Heart right ventricle (tissue), 16 donors: ENCODE results near the gene FREM2. TPM values are rescaled to one million over a fixed set of nuclear protein-coding genes. Genes with fewer than 3 reads are reported as not detected.

ENCODE experiments used
- ATAC-seq, 8 donors: fragments of 200-7000 bp; cut with Tn5 transposase; one replicate each; pipeline ENCODE4 v1.9.1; 2020; ENCODE audit warnings: mild to moderate bottlenecking in 8 of 8, moderate library complexity in 8 of 8, moderate number of reproducible peaks in 1 of 8
- DNase-seq, 2 donors: peaks; one replicate each; pipeline ENCODE4 v3.0.0-alpha.2; 2020
- H3K27ac ChIP-seq, 10 donors: fragments of 200-600 bp; sonication (generic) in 2 of 10; one replicate each; pipeline versions ENCODE4 v1.5.0 to v1.8.0; 2020 to 2022; ENCODE audit warnings: mild to moderate bottlenecking in 3 of 10
- H3K27me3 ChIP-seq, 7 donors: fragments of 200-600 bp; one replicate each; pipeline ENCODE4 v1.8.0; 2021 to 2022; ENCODE audit warnings: mild to moderate bottlenecking in 2 of 7
- H3K36me3 ChIP-seq, 9 donors: fragments of 200-600 bp; sonication (generic) in 1 of 9; one replicate each; pipeline versions ENCODE4 v1.5.0 to v1.8.0; 2020 to 2022; ENCODE audit warnings: mild to moderate bottlenecking in 2 of 9
- H3K4me1 ChIP-seq, 9 donors: fragments of 200-600 bp; sonication (generic) in 1 of 9; one replicate each; pipeline versions ENCODE4 v1.5.0 to v1.8.0; 2020 to 2022; ENCODE audit warnings: mild to moderate bottlenecking in 4 of 9
- H3K4me3 ChIP-seq, 10 donors: fragments of 200-600 bp; sonication (generic) in 2 of 10; one replicate each; pipeline versions ENCODE4 v1.5.0 to v1.8.0; 2020 to 2022; ENCODE audit warnings: mild to moderate bottlenecking in 7 of 10, moderate library complexity in 2 of 10
- H3K9me3 ChIP-seq, 11 donors: fragments of 200-600 bp in 10 of 11; sonication (generic) in 2 of 11; one replicate each; pipeline versions ENCODE4 v1.5.0 to v1.8.0; 2013 to 2022; ENCODE audit warnings: mild to moderate bottlenecking in 2 of 11, control low read depth in 1 of 11, moderate library complexity in 1 of 11
- CTCF ChIP-seq, 9 donors: fragments of 200-600 bp; sonication (generic) in 2 of 9; IDR thresholded peaks; one replicate each; pipeline versions ENCODE4 v1.5.0 to v1.8.0; 2021 to 2022; ENCODE audit warnings: antibody characterized with exemption in 9 of 9, mild to moderate bottlenecking in 5 of 9, moderate library complexity in 1 of 9
- WGBS, 2 donors: extraction: QIAGEN DNeasy Blood & Tissue Kit; methylation state at CpG; one replicate each; pipeline ENCODE4 v1.1.7; 2013; ENCODE audit warnings: inconsistent platforms in 1 of 2; 5-methylcytosine and 5-hydroxymethylcytosine counted together
- intact Hi-C, 10 donors: fragments of 100-400 bp; cut with DNase I; formaldehyde crosslinking; loops; one replicate each; pipeline versions ENCODE4 v1.11.1 to v1.14.2; 2022
- polyA plus RNA-seq, 2 donors: library from polyadenylated mRNA; stranded (reverse); fragments of 200-250 nt; gene quantifications; one replicate each; pipeline ENCODE4 v1.2.3, GENCODE V29; 2013
- total RNA-seq, 10 donors: library from RNA; stranded (reverse); fragmentation: NEBNext Ultra II Directional in 3 of 10; extraction: Animal tissue kit (Norgen Biotek cat#: 25700) in 3 of 10; gene quantifications; one replicate each; pipeline versions ENCODE4 v1.2.1 to v1.2.4, GENCODE V29; 2021 to 2023
- donor health status: Arrhythmogenic right ventricular cardiomyopathy.
- donor health status: ischemic (EF 13 %, LVEDD 7.1; RV severe dilation, severe dysfunction).
- donor health status: healthy with polysubstance abuse.
- donor health status: DM: no; HTN: yes; CAD: no.
- donor health status: DM: no; HTN: no; CAD: no.
- donor health status: ischemic (EF 25% LVEDD 6.9; RV normal size, moderate dysfunction).
- donor health status: ischemic (EF 25% LVEDD 5.7; RV mildly dilated, moderate dysfunction).
- donor health status: healthy.
- donor health status: DM: yes; HTN: yes; CAD: no.
- donor health status: Ischemic cardiomyopathy.
- donor health status: ischemic (EF 35%, LVEDD 5.7; RV mildly dilated, moderate dysfunction).
- donor health status: nonischemic (EF 11% LVEDD 7.7; RV severe dilation, severe dysfunction).
- donor health status: DM: yes; HTN: yes; CAD: no.
- donor health status: PGD.
- donor health status: ischemic (EF 29% LVEDD 5.4; RV normal size, mild dysfunction).
- donor health status: nonischemic (EF 23%, LVEDD 6.1; RV moderate dilation, normal function).

FREM2 gene
- total and polyA plus RNA-seq, 12 donors, result 0.01 to 0.46 (median 0.13) TPM; not detected in 1

- H3K36me3 ChIP-seq, result no peaks in the 10 kb centered on the region
- no peak for DNase-seq
- no peaks in the 10 kb centered on the region for H3K4me1 ChIP-seq
- no peak for TF ChIP-seq CTCF (IDR thresholded peaks at IDR 0.05)
- no peaks in the 10 kb centered on the region for H3K9me3 ChIP-seq
- WGBS, 2 donors, result 94 to 98% methylated on average over 1 of the region's 1 CpG
- ATAC-seq, result no peak
- no peaks in the 10 kb centered on the region for H3K27me3 ChIP-seq
- intact Hi-C loops, result no loop called here
- no peak overlapping the region for H3K27ac ChIP-seq
- no peak overlapping the region for H3K4me3 ChIP-seq
Observed at GRCh38 chr13:38648912-38649311, 38.0 kb upstream of the FREM2 start.

GRCh38 chr13:38656699-38657098 is 30.2 kb upstream of the FREM2 start:
- DNase-seq, result no peak
- Histone ChIP-seq H3K4me3 (no peak overlapping the region), H3K27ac (no peak overlapping the region), H3K9me3 (no peaks in the 10 kb centered on the region), H3K4me1 (no peaks in the 10 kb centered on the region), H3K27me3 (no peaks in the 10 kb centered on the region), H3K36me3 (no peaks in the 10 kb centered on the region)
- ATAC-seq, result no peak
- 50 to 61% methylated on average over 2 of the region's 2 CpGs for WGBS, 2 donors
- intact Hi-C loops, result no loop called here
- TF ChIP-seq CTCF (IDR thresholded peaks at IDR 0.05), result no peak

- H3K27ac ChIP-seq, result no peak overlapping the region
- H3K36me3 ChIP-seq, result no peaks in the 10 kb centered on the region
- TF ChIP-seq CTCF (IDR thresholded peaks at IDR 0.05), result no peak
- no peak overlapping the region for H3K4me3 ChIP-seq
- ATAC-seq (no peak), DNase-seq (no peak)
- H3K4me1 ChIP-seq, result no peaks in the 10 kb centered on the region
- WGBS, 2 donors, result 48 to 50% methylated on average over 1 of the region's 1 CpG
- no peaks in the 10 kb centered on the region for H3K9me3 ChIP-seq
- no peaks in the 10 kb centered on the region for H3K27me3 ChIP-seq
- intact Hi-C loops, result no loop called here
Observed at GRCh38 chr13:38657191-38657590, 29.7 kb upstream of the FREM2 start.

GRCh38 chr13:38658906-38659305 is 28.0 kb upstream of the FREM2 start:
- Histone ChIP-seq H3K4me3 (no peak overlapping the region), H3K27me3 (peaks cover 0 to 8% (median 3%) of the 10 kb centered on the region in 7 donors), H3K36me3 (no peaks in the 10 kb centered on the region), H3K9me3 (no peaks in the 10 kb centered on the region), H3K4me1 (peaks cover 0 to 6% (median 0%) of the 10 kb centered on the region in 9 donors), H3K27ac (no peak overlapping the region)
- WGBS, 2 donors, result 69 to 71% methylated on average over 1 of the region's 1 CpG
- no peak for DNase-seq
- ATAC-seq, result no peak
- no peak for TF ChIP-seq CTCF (IDR thresholded peaks at IDR 0.05)
- intact Hi-C loops, result no loop called here
